GM23338 (cell line): ENCODE data around the gene CD44.

Experiments
- CREB1 ChIP-seq: fragments of 250-450 bp; sonication (Bioruptor Pico); IDR thresholded peaks from 2 replicates; pipeline ENCODE4 v1.5.0; 2020; ENCODE audit warnings: low read depth, mild to moderate bottlenecking, moderate library complexity
- EZH2 ChIP-seq: fragments of 200-600 bp; sonication (generic); IDR thresholded peaks from one replicate; pipeline ENCODE4 v1.8.0; 2017; ENCODE audit warnings: antibody characterized with exemption, mild to moderate bottlenecking, low read depth; ENCODE audit not compliant: unreplicated experiment
- EZH2phosphoT487 ChIP-seq: fragments of 200-600 bp; sonication (generic); IDR thresholded peaks from one replicate; pipeline ENCODE4 v1.8.1; 2018; ENCODE audit warnings: antibody characterized with exemption; ENCODE audit not compliant: unreplicated experiment
- JUNB ChIP-seq: IDR thresholded peaks from one replicate; pipeline ENCODE4 v1.6.1; 2016; ENCODE audit warnings: antibody characterized with exemption; ENCODE audit not compliant: unreplicated experiment
- NANOG ChIP-seq: IDR thresholded peaks from 2 replicates; pipeline ENCODE4 v1.6.1; 2016; ENCODE audit warnings: antibody characterized with exemption, borderline replicate concordance
- POLR2AphosphoS5 ChIP-seq: IDR thresholded peaks from 2 replicates; pipeline ENCODE4 v1.6.1; 2016; ENCODE audit warnings: antibody characterized with exemption, low read depth
- STAT1 ChIP-seq: IDR thresholded peaks from one replicate; pipeline ENCODE4 v1.6.1; 2016; ENCODE audit warnings: antibody characterized with exemption; ENCODE audit not compliant: unreplicated experiment
- ZNF114 ChIP-seq: fragments of 250-450 bp; sonication (Bioruptor Pico); IDR thresholded peaks from 2 replicates; pipeline ENCODE4 v1.5.0; 2020; ENCODE audit warnings: mild to moderate bottlenecking, moderate library complexity
- ZNF331 ChIP-seq: fragments of 250-450 bp; sonication (Bioruptor Pico); IDR thresholded peaks from 2 replicates; pipeline ENCODE4 v1.5.0; 2020; ENCODE audit warnings: low read depth, mild to moderate bottlenecking, moderate library complexity
- TF ChIP-seq, protein P1 (sequence below), 2 experiments: fragments of 200-600 bp in 1 of 2; sonication (generic) in 1 of 2; conservative IDR thresholded peaks; 2 replicates each; pipeline versions ENCODE4 v1.5.1 to v1.6.1; 2016 to 2017; ENCODE audit warnings: antibody characterized with exemption in 2 of 2, low read depth in 2 of 2, mild to moderate bottlenecking in 2 of 2, moderate library complexity in 1 of 2
- TF ChIP-seq, protein P2 (sequence below): IDR thresholded peaks from one replicate; pipeline ENCODE4 v1.6.1; 2018; ENCODE audit warnings: antibody characterized with exemption; ENCODE audit not compliant: unreplicated experiment
- TF ChIP-seq, protein P3 (sequence below): IDR thresholded peaks from 2 replicates; pipeline ENCODE4 v1.6.1; 2016; ENCODE audit warnings: antibody characterized with exemption

DNA sequence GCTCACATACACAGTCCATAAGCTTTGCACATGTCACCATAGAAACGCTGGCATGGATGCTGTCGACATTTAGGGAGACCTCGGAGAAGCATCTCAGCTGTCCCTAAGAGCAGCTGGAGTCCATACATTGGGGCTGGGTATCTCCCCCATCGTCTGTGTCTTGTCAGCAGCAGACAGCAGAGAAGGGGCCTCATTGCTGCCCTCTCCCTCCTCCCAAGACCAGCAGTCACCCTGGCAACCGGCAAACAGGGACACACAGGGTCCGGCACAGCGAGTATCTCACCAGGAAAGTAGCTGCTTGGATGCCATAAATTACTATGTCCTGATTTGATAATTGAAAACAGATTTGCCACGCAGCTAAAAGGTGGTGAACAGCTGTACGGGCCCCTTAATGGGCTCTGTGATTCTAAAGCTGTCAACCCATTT is 84.4 kb downstream of the CD44 start:
- TF ChIP-seq, protein P1, sequence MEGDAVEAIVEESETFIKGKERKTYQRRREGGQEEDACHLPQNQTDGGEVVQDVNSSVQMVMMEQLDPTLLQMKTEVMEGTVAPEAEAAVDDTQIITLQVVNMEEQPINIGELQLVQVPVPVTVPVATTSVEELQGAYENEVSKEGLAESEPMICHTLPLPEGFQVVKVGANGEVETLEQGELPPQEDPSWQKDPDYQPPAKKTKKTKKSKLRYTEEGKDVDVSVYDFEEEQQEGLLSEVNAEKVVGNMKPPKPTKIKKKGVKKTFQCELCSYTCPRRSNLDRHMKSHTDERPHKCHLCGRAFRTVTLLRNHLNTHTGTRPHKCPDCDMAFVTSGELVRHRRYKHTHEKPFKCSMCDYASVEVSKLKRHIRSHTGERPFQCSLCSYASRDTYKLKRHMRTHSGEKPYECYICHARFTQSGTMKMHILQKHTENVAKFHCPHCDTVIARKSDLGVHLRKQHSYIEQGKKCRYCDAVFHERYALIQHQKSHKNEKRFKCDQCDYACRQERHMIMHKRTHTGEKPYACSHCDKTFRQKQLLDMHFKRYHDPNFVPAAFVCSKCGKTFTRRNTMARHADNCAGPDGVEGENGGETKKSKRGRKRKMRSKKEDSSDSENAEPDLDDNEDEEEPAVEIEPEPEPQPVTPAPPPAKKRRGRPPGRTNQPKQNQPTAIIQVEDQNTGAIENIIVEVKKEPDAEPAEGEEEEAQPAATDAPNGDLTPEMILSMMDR (conservative IDR thresholded peaks at IDR 0.05; ENCODE audit: low read depth in 2 of 2), result no peak
- TF ChIP-seq, protein P2, sequence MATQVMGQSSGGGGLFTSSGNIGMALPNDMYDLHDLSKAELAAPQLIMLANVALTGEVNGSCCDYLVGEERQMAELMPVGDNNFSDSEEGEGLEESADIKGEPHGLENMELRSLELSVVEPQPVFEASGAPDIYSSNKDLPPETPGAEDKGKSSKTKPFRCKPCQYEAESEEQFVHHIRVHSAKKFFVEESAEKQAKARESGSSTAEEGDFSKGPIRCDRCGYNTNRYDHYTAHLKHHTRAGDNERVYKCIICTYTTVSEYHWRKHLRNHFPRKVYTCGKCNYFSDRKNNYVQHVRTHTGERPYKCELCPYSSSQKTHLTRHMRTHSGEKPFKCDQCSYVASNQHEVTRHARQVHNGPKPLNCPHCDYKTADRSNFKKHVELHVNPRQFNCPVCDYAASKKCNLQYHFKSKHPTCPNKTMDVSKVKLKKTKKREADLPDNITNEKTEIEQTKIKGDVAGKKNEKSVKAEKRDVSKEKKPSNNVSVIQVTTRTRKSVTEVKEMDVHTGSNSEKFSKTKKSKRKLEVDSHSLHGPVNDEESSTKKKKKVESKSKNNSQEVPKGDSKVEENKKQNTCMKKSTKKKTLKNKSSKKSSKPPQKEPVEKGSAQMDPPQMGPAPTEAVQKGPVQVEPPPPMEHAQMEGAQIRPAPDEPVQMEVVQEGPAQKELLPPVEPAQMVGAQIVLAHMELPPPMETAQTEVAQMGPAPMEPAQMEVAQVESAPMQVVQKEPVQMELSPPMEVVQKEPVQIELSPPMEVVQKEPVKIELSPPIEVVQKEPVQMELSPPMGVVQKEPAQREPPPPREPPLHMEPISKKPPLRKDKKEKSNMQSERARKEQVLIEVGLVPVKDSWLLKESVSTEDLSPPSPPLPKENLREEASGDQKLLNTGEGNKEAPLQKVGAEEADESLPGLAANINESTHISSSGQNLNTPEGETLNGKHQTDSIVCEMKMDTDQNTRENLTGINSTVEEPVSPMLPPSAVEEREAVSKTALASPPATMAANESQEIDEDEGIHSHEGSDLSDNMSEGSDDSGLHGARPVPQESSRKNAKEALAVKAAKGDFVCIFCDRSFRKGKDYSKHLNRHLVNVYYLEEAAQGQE, result no peak
- no peak for TF ChIP-seq ZNF331 (CRISPR knock-in tag)
- TF ChIP-seq POLR2AphosphoS5, result no peak
- no peak for TF ChIP-seq EZH2
- TF ChIP-seq EZH2phosphoT487, result no peak
- TF ChIP-seq STAT1, result no peak
- TF ChIP-seq JUNB, result no peak
- TF ChIP-seq NANOG, result no peak
- TF ChIP-seq, protein P3, sequence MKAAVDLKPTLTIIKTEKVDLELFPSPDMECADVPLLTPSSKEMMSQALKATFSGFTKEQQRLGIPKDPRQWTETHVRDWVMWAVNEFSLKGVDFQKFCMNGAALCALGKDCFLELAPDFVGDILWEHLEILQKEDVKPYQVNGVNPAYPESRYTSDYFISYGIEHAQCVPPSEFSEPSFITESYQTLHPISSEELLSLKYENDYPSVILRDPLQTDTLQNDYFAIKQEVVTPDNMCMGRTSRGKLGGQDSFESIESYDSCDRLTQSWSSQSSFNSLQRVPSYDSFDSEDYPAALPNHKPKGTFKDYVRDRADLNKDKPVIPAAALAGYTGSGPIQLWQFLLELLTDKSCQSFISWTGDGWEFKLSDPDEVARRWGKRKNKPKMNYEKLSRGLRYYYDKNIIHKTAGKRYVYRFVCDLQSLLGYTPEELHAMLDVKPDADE, result no peak
- no peak for TF ChIP-seq CREB1 (CRISPR knock-in tag)
- TF ChIP-seq ZNF114 (CRISPR knock-in tag), result no peak
